HepG2 (cell line): ENCODE results near the gene CHCHD1. TPM values are rescaled to one million over a fixed set of nuclear protein-coding genes. Genes with fewer than 3 reads are reported as not detected.

Experiments
- ATF4 ChIP-seq, 2 experiments: fragments of 450-650 bp in 1 of 2; sonication (generic) in 1 of 2; formaldehyde crosslinking; IDR thresholded peaks; 2 replicates each; pipeline versions ENCODE4 v1.5.0 to v1.8.0; 2020 to 2022; ENCODE audit warnings: mild to moderate bottlenecking in 1 of 2, missing genetic modification reagents in 1 of 2
- HNF4A ChIP-seq: sonication (generic); formaldehyde crosslinking; IDR thresholded peaks from 2 replicates; pipeline ENCODE4 v1.4.0; 2020; ENCODE audit warnings: missing genetic modification reagents
- MAFK ChIP-seq, 2 experiments: IDR thresholded peaks in 1 of 2; conservative IDR thresholded peaks in 1 of 2; 2 replicates each; pipeline ENCODE4 v1.6.1; 2011; ENCODE audit warnings: improper control_type of control experiment in 2 of 2, low read length in 2 of 2
- MAZ ChIP-seq, 2 experiments: sonication (generic) in 1 of 2; formaldehyde crosslinking in 1 of 2; IDR thresholded peaks; 2 replicates each; pipeline versions ENCODE4 v1.5.0 to v1.6.1; 2012 to 2020; ENCODE audit warnings: low read depth in 2 of 2, mild to moderate bottlenecking in 2 of 2, borderline replicate concordance in 1 of 2, improper control_type of control experiment in 1 of 2, low read length in 1 of 2, missing genetic modification reagents in 1 of 2, moderate library complexity in 1 of 2
- MLXIP ChIP-seq: sonication (generic); formaldehyde crosslinking; IDR thresholded peaks from 2 replicates; pipeline ENCODE4 v1.9.0; 2021; ENCODE audit warnings: missing genetic modification reagents, borderline replicate concordance
- RXRA ChIP-seq: sonication (generic); formaldehyde crosslinking; IDR thresholded peaks from 2 replicates; pipeline ENCODE4 v1.5.1; 2020; ENCODE audit warnings: missing genetic modification reagents
- RXRB ChIP-seq: IDR thresholded peaks from 2 replicates; pipeline ENCODE4 v1.6.1; 2016; ENCODE audit warnings: borderline replicate concordance, missing genetic modification reagents, missing compliant biosample characterization
- SMAD9 ChIP-seq: sonication (generic); formaldehyde crosslinking; IDR thresholded peaks from 2 replicates; pipeline ENCODE4 v1.5.1; 2020; ENCODE audit warnings: mild to moderate bottlenecking, missing genetic modification reagents
- SMARCC2 ChIP-seq: fragments of 450-650 bp; IDR thresholded peaks from 2 replicates; pipeline ENCODE4 v1.6.1; 2017; ENCODE audit warnings: antibody characterized with exemption, mild to moderate bottlenecking
- SMC3 ChIP-seq: IDR thresholded peaks from 2 replicates; pipeline ENCODE4 v1.6.1; 2011; ENCODE audit warnings: low read length, improper control_type of control experiment
- THAP7 ChIP-seq: sonication (generic); formaldehyde crosslinking; IDR thresholded peaks from 2 replicates; pipeline ENCODE4 v1.8.1; 2023; ENCODE audit warnings: mild to moderate bottlenecking, missing genetic modification reagents
- THAP8 ChIP-seq: sonication (generic); formaldehyde crosslinking; IDR thresholded peaks from 2 replicates; pipeline ENCODE4 v1.5.1; 2020; ENCODE audit warnings: missing genetic modification reagents, mild to moderate bottlenecking, borderline replicate concordance
- ZBTB26 ChIP-seq: IDR thresholded peaks from 2 replicates; pipeline ENCODE4 v1.6.1; 2016; ENCODE audit warnings: missing compliant biosample characterization, missing genetic modification reagents, borderline replicate concordance
- ZMYM2 ChIP-seq: sonication (generic); formaldehyde crosslinking; IDR thresholded peaks from 2 replicates; pipeline ENCODE4 v1.8.0; 2022; ENCODE audit warnings: mild to moderate bottlenecking, missing genetic modification reagents
- ZMYM3 ChIP-seq: sonication (generic); formaldehyde crosslinking; IDR thresholded peaks from 2 replicates; pipeline ENCODE4 v1.5.1; 2020; ENCODE audit warnings: mild to moderate bottlenecking, missing genetic modification reagents
- ZNF101 ChIP-seq: sonication (generic); formaldehyde crosslinking; IDR thresholded peaks from 2 replicates; pipeline ENCODE4 v1.4.0; 2020; ENCODE audit warnings: mild to moderate bottlenecking, low read depth, missing genetic modification reagents, borderline replicate concordance
- ZNF230 ChIP-seq: sonication (generic); formaldehyde crosslinking; IDR thresholded peaks from 2 replicates; pipeline ENCODE4 v1.4.0; 2020; ENCODE audit warnings: mild to moderate bottlenecking, missing genetic modification reagents
- ZNF282 ChIP-seq: fragments of 450-650 bp; IDR thresholded peaks from 2 replicates; pipeline ENCODE4 v1.6.1; 2018; ENCODE audit not compliant: partially characterized antibody
- ZNF3 ChIP-seq: IDR thresholded peaks from 2 replicates; pipeline ENCODE4 v1.7.0; 2017; ENCODE audit warnings: inconsistent platforms
- ZNF550 ChIP-seq: sonication (generic); formaldehyde crosslinking; IDR thresholded peaks from 2 replicates; pipeline ENCODE4 v1.4.0; 2020; ENCODE audit warnings: mild to moderate bottlenecking, missing genetic modification reagents, borderline replicate concordance
- ZNF777 ChIP-seq: sonication (generic); formaldehyde crosslinking; IDR thresholded peaks from 2 replicates; pipeline ENCODE4 v1.4.0; 2020; ENCODE audit warnings: missing genetic modification reagents
- ZNF784 ChIP-seq: sonication (generic); formaldehyde crosslinking; IDR thresholded peaks from 2 replicates; pipeline ENCODE4 v1.5.1; 2020; ENCODE audit warnings: missing genetic modification reagents, mild to moderate bottlenecking, borderline replicate concordance
- polyA plus RNA-seq, 8 experiments: library from polyadenylated mRNA; depleted of rRNA in 3 of 8; stranded (reverse) in 7 of 8; unstranded in 1 of 8; fragments of >200 nt; fragmentation: Illumina TruSeq in 4 of 8; extraction: Trizol in 4 of 8; gene quantifications; 2 replicates each; pipeline versions ENCODE4 v1.2.1 to v1.2.3, GENCODE V29; 2011 to 2016; ENCODE audit warnings: low read depth in 4 of 8, missing spikeins in 1 of 8, mixed read lengths in 1 of 8; ENCODE audit not compliant: insufficient read depth in 1 of 8
- total RNA-seq, 5 experiments: library from RNA; depleted of rRNA; stranded (reverse); fragments of >200 nt; fragmentation: Illumina TruSeq; extraction: Trizol; gene quantifications; 2 replicates each; pipeline ENCODE4 v1.2.3, GENCODE V29; 2016; ENCODE audit warnings: low read depth in 1 of 5

Gene CHCHD1
- total and polyA plus RNA-seq, 2 of the 13 experiments (the other 11 are each of a cell fraction or from before 2014, with no cell fraction given), result 36.9 to 71.2 TPM

DNA sequence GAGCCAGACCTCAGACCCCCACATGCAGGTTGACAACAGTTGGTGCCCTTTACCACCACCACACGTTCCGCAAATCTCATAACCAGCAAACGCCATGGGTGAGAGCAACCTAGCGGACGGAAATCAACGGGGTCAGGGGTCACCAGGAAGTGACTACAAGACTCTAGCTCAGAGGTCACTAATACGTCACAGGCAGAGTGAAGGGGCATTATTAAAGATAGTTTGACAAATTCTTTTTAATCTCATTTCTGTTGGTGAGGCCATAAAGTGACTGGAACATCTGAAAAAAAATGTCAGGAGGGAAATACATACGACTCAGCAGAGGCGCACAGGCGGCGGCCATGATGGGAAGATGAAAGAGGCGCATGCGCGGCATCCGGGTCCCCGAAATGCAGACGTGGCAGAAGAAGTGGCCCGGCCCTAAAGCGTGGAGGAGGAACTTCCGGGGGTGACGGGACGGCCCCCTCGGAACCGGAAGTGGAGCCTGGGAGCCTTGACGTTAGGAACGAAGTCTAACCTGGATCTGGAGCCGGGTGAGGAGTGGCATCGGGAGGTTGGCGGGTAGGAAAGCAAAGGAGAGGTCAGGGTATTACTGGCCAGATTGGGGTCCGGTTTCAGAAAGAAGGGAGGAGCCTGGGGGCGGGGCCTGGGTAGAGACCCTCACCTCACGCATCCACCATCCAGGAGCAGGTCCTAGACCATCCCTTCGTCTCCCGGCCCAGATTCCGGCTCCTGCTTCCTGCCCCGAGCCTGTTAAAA is 37.8 kb upstream of the CHCHD1 start, which contains the start of gene SEC24C (continued):
- TF ChIP-seq MAFK (conservative IDR thresholded peaks at IDR 0.05 in 1 of 2, IDR thresholded peaks at IDR 0.05 in 1 of 2; ENCODE audit: low read length in 2 of 2), result peak; percentile 81 to 86
- no peak for TF ChIP-seq ZMYM3
- no peak for TF ChIP-seq ZNF101 (CRISPR knock-in tag)
- no peak for TF ChIP-seq ZMYM2 (CRISPR knock-in tag)
- no peak for TF ChIP-seq ATF4 (CRISPR knock-in tag; IDR thresholded peaks at IDR 0.05)
- peak; percentile 22 for TF ChIP-seq ZNF230 (CRISPR knock-in tag)
- TF ChIP-seq MLXIP (CRISPR knock-in tag), result no peak
- TF ChIP-seq ZNF3, result no peak
- TF ChIP-seq ZNF282, result no peak
- TF ChIP-seq MAZ (IDR thresholded peaks at IDR 0.05; ENCODE audit: borderline replicate concordance, low read depth, low read length), result peak; percentile 93
- no peak for TF ChIP-seq MAZ (CRISPR knock-in tag; IDR thresholded peaks at IDR 0.05; ENCODE audit: low read depth)
- TF ChIP-seq SMAD9 (CRISPR knock-in tag), result no peak
- no peak for TF ChIP-seq SMARCC2
- TF ChIP-seq ZNF784 (CRISPR knock-in tag), result 0 out of 2 replicates have a peak, but pooled peaks have one; percentile 11
- no peak for TF ChIP-seq ZNF550 (CRISPR knock-in tag)
- TF ChIP-seq THAP8 (CRISPR knock-in tag), result peak; percentile 32; the same call in 1 of the 2 replicates
- peak; percentile 35; the same call in 1 of the 2 replicates for TF ChIP-seq THAP7
- peak; percentile 29; the same call in 1 of the 2 replicates for TF ChIP-seq HNF4A
- peak; percentile 35; the same call in 1 of the 2 replicates for TF ChIP-seq RXRA
- TF ChIP-seq SMC3, result no peak
- TF ChIP-seq ZNF777 (CRISPR knock-in tag), result no peak
- peak; percentile 78 for TF ChIP-seq RXRB (CRISPR knock-in tag)
- TF ChIP-seq ZBTB26 (CRISPR knock-in tag), result peak; percentile 23; the same call in 1 of the 2 replicates
